Heart left ventricle (tissue), 16 donors: ENCODE measurements around the gene TMC4. TPM values are rescaled to one million over a fixed set of nuclear protein-coding genes. Genes with fewer than 3 reads are reported as not detected.
A peak's percentile ranks its signal among the peaks of the same experiment; 100 is the strongest.

Experiments used
- ATAC-seq, 4 donors: fragments of 200-7000 bp; cut with Tn5 transposase; one replicate each; pipeline ENCODE4 v1.9.1; 2020 to 2022; ENCODE audit warnings: moderate library complexity in 4 of 4, mild to moderate bottlenecking in 3 of 4, moderate number of reproducible peaks in 1 of 4
- DNase-seq, 5 donors: peaks; one replicate each; pipeline ENCODE4 v3.0.0-alpha.2; 2020
- H3K27ac ChIP-seq, 12 donors: fragments of 200-600 bp; sonication (generic) in 4 of 12; one replicate each; pipeline versions ENCODE4 v1.5.0 to v1.8.0; 2016 to 2022; ENCODE audit warnings: mild to moderate bottlenecking in 2 of 12
- H3K27me3 ChIP-seq, 9 donors: fragments of 200-600 bp; sonication (generic) in 2 of 9; one replicate each; pipeline versions ENCODE4 v1.5.1 to v1.8.0; 2016 to 2022; ENCODE audit warnings: mild to moderate bottlenecking in 3 of 9
- H3K36me3 ChIP-seq, 9 donors: fragments of 200-600 bp; sonication (generic) in 2 of 9; one replicate each; pipeline versions ENCODE4 v1.5.0 to v1.8.0; 2018 to 2022; ENCODE audit warnings: mild to moderate bottlenecking in 2 of 9
- H3K4me1 ChIP-seq, 12 donors: fragments of 200-600 bp; sonication (generic) in 4 of 12; one replicate each; pipeline versions ENCODE4 v1.5.0 to v1.8.0; 2016 to 2022; ENCODE audit warnings: mild to moderate bottlenecking in 3 of 12
- H3K4me3 ChIP-seq, 12 donors: fragments of 200-600 bp; sonication (generic) in 4 of 12; one replicate each; pipeline versions ENCODE4 v1.5.0 to v1.8.0; 2017 to 2022; ENCODE audit warnings: mild to moderate bottlenecking in 9 of 12, moderate library complexity in 4 of 12
- H3K9me3 ChIP-seq, 12 donors: fragments of 200-600 bp; sonication (generic) in 4 of 12; one replicate each; pipeline versions ENCODE4 v1.5.0 to v1.8.0; 2016 to 2022; ENCODE audit warnings: mild to moderate bottlenecking in 1 of 12
- CTCF ChIP-seq, 12 donors: fragments of 200-600 bp; sonication (generic) in 4 of 12; IDR thresholded peaks; one replicate each; pipeline versions ENCODE4 v1.5.0 to v1.8.0; 2018 to 2022; ENCODE audit warnings: antibody characterized with exemption in 12 of 12, mild to moderate bottlenecking in 5 of 12
- POLR2A ChIP-seq, 2 donors: fragments of 450-650 bp; IDR thresholded peaks; one replicate each; pipeline ENCODE4 v1.6.1; 2017; ENCODE audit warnings: antibody characterized with exemption in 2 of 2, mild to moderate bottlenecking in 2 of 2, moderate library complexity in 2 of 2
- WGBS, 4 donors: extraction: QIAGEN DNeasy Blood & Tissue Kit in 2 of 4; methylation state at CpG; one replicate each; pipeline versions ENCODE4 v1.1.5 to v1.1.7; 2013 to 2018; 5-methylcytosine and 5-hydroxymethylcytosine counted together
- intact Hi-C, 10 donors: fragments of 100-400 bp; cut with DNase I; formaldehyde crosslinking; loops; one replicate each; pipeline versions ENCODE4 v1.11.1 to v1.14.2; 2022
- polyA plus RNA-seq, 2 donors: library from polyadenylated mRNA; stranded (reverse); fragments of 200-250 nt; gene quantifications; one replicate each; pipeline ENCODE4 v1.2.3, GENCODE V29; 2013
- total RNA-seq, 9 donors: library from RNA; depleted of rRNA in 2 of 9; stranded (reverse); fragments of >200 nt in 2 of 9; fragmentation: NEBNext Ultra II Directional in 3 of 9; extraction: Animal tissue kit (Norgen Biotek cat#: 25700) in 3 of 9; gene quantifications; one replicate each; pipeline versions ENCODE4 v1.1.0 to v1.2.4, GENCODE V29; 2016 to 2023
- donor health status: ischemic (EF 13 %, LVEDD 7.1; RV severe dilation, severe dysfunction).
- donor health status: healthy with polysubstance abuse.
- donor health status: DM: no; HTN: yes; CAD: no.
- donor health status: DM: no; HTN: no; CAD: no.
- donor health status: ischemic (EF 25% LVEDD 6.9; RV normal size, moderate dysfunction).
- donor health status: ischemic (EF 25% LVEDD 5.7; RV mildly dilated, moderate dysfunction).
- donor health status: healthy.
- donor health status: DM: yes; HTN: yes; CAD: no.
- donor health status: ischemic (EF 35%, LVEDD 5.7; RV mildly dilated, moderate dysfunction).
- donor health status: nonischemic (EF 11% LVEDD 7.7; RV severe dilation, severe dysfunction).
- donor health status: DM: yes; HTN: yes; CAD: no.
- donor health status: PGD.
- donor health status: ischemic (EF 29% LVEDD 5.4; RV normal size, mild dysfunction).
- donor health status: nonischemic (EF 23%, LVEDD 6.1; RV moderate dilation, normal function).

Gene TMC4
- total and polyA plus RNA-seq, 11 donors: 0.58 to 4.5 (median 2.1) TPM; not detected in 1

GRCh38 chr19:54156953-54157352 is 16.0 kb downstream of the TMC4 start:
- no peaks in the 10 kb centered on the region for H3K27me3 ChIP-seq
- DNase-seq (no peak), ATAC-seq (no peak)
- H3K27ac ChIP-seq: no peak overlapping the region
- peaks cover 0 to 65% (median 62%) of the 10 kb centered on the region in 9 donors for H3K36me3 ChIP-seq
- peaks cover 4 to 42% (median 21%) of the 10 kb centered on the region in 12 donors for H3K4me1 ChIP-seq
- intact Hi-C loops: no loop called here
- no peaks in the 10 kb centered on the region for H3K9me3 ChIP-seq
- TF ChIP-seq CTCF (IDR thresholded peaks at IDR 0.05): no peak
- TF ChIP-seq POLR2A (IDR thresholded peaks at IDR 0.05): no peak
- 95 to 99% (median 98%) methylated on average over 3 of the region's 3 CpGs for WGBS, 4 donors
- no peak overlapping the region for H3K4me3 ChIP-seq

GRCh38 chr19:54156490-54156889 is 16.5 kb downstream of the TMC4 start:
- 73 to 82% (median 80%) methylated on average over 11 of the region's 11 CpGs for WGBS, 4 donors
- H3K9me3 ChIP-seq: no peaks in the 10 kb centered on the region
- H3K27me3 ChIP-seq: no peaks in the 10 kb centered on the region
- H3K4me3 ChIP-seq: no peak overlapping the region
- H3K4me1 ChIP-seq: peaks cover 4 to 38% (median 19%) of the 10 kb centered on the region in 12 donors
- no peak for DNase-seq
- peaks cover 0 to 70% (median 66%) of the 10 kb centered on the region in 9 donors for H3K36me3 ChIP-seq
- no peak for ATAC-seq
- no peak overlapping the region for H3K27ac ChIP-seq
- TF ChIP-seq POLR2A (IDR thresholded peaks at IDR 0.05) (no peak), CTCF (IDR thresholded peaks at IDR 0.05) (no peak)
- intact Hi-C loops: no loop called here

GRCh38 chr19:54155694-54156093 is 17.3 kb downstream of the TMC4 start:
- intact Hi-C loops: no loop called here
- Histone ChIP-seq H3K4me1 (peaks cover 4 to 30% (median 16%) of the 10 kb centered on the region in 12 donors), H3K9me3 (no peaks in the 10 kb centered on the region), H3K36me3 (peaks cover 0 to 78% (median 74%) of the 10 kb centered on the region in 9 donors), H3K27ac (no peak overlapping the region), H3K4me3 (no peak overlapping the region), H3K27me3 (no peaks in the 10 kb centered on the region)
- 59 to 75% (median 73%) methylated on average over 19 of the region's 19 CpGs for WGBS, 4 donors
- no peak for DNase-seq
- TF ChIP-seq CTCF (IDR thresholded peaks at IDR 0.05): no peak
- TF ChIP-seq POLR2A (IDR thresholded peaks at IDR 0.05): no peak
- no peak for ATAC-seq

- DNase-seq (no peak), ATAC-seq (no peak)
- H3K27ac ChIP-seq: peak overlapping the region in 1 of 12 donors; percentile 20
- H3K36me3 ChIP-seq: peaks cover 0 to 87% (median 84%) of the 10 kb centered on the region in 9 donors
- no peak for TF ChIP-seq POLR2A (IDR thresholded peaks at IDR 0.05)
- TF ChIP-seq CTCF (IDR thresholded peaks at IDR 0.05): no peak
- intact Hi-C loops: no loop called here
- no peak overlapping the region for H3K4me3 ChIP-seq
- no peaks in the 10 kb centered on the region for H3K27me3 ChIP-seq
- 67 to 74% (median 71%) methylated on average over 13 to 18 of the region's 18 CpGs for WGBS, 4 donors
- peaks cover 0 to 23% (median 10%) of the 10 kb centered on the region in 12 donors for H3K4me1 ChIP-seq
- H3K9me3 ChIP-seq: no peaks in the 10 kb centered on the region
These were observed 18.2 kb downstream of the TMC4 start for GRCh38 chr19:54154603-54155345.
